A172 (cell line): ENCODE measurements around the gene LLGL1. TPM values are rescaled to one million over a fixed set of nuclear protein-coding genes. Genes with fewer than 3 reads are reported as not detected.

Experiments
- DNase-seq: peaks from one replicate; pipeline ENCODE4 v3.0.0-alpha.2; 2015; ENCODE audit warnings: low spot score
- total RNA-seq: library from RNA; depleted of rRNA; stranded (reverse); fragments of >200 nt; shearing (Covaris generic); gene quantifications from 2 replicates; pipeline ENCODE4 v1.2.3, GENCODE V29; 2014

Gene LLGL1
- total RNA-seq, 1 experiment from 2014 or later: 47.2 TPM

DNA sequence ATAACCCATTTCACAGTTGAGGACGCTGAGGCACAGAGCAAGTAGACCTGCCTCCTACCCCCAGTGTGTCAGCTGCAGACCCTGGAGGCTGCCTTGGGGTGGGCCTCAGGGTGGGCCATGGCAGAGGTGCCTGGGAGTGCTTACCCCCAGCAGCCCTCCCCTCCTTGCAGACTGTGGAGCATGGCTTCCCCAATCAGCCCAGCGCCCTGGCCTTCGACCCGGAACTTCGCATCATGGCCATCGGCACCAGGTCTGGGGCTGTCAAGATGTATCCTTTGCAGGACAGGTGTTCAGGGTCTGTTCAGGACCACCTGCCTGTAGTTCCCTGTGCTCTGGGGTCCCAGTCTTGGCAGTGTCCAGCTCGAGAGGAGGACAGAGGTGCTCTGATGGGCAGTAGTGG, 4.3 kb downstream of the LLGL1 start:
- no peak for DNase-seq

DNA sequence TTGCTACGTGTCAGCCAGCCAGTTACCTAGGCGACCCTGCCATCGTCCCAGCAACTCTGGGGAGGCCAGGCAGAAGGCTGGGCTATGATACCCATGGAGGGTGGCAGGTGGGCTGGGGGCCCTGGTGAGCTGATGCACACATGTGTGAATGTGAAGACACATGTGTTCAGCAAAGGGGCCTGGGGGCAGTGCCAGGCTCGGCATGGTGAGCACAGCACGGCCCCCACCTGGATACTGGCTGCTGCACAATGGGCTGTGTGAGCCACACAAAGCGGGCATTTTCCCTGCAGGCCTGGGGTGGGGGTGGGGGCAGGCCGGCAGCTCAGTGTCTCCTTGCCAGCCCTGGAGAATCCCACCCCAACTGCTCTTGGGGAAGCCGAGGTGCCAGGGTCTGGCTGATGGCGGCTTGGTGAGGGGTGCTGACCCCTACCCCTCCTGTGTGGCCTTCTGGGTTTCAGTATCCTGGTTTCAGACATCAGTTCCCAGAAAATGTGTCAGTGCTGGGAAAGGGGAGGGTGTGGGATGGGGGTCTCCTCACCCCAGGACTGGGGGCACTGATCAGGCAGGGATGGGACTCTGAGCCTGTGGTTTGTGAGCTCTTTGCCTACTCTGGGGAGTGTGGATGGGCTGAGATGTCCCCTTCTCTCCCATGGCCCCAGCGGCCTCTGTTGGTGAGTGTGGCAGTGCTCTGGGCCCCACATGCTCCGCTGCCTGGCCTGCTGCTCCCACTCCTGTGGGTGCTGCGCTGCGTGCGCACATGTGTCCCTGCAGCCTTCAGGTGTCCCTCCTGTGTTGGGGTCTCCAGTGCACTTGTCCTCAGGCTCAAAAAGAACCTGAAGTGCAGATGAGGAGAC, 5.1 kb downstream of the LLGL1 start:
- DNase-seq: no peak

DNA sequence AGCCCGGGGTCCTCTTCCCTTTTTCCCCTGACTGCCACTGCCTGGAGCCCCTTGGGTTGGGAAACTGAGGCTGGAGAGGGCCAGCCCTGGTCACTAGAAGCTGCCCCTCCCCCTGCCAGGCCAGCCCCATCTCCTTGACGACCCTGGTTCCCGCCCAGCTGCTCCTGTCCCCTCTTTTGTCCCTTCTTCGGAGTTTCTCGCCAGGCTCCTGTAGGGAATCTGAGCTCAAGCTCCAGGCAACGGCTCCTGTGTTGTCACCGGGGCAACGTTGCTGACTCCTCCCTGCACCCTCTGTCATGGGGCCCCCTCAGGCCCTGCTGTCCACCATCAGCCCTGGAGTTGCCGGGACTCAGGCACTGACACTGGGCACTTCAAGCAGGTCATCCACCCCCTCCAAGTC, 5.7 kb downstream of the LLGL1 start:
- DNase-seq: no peak

DNA sequence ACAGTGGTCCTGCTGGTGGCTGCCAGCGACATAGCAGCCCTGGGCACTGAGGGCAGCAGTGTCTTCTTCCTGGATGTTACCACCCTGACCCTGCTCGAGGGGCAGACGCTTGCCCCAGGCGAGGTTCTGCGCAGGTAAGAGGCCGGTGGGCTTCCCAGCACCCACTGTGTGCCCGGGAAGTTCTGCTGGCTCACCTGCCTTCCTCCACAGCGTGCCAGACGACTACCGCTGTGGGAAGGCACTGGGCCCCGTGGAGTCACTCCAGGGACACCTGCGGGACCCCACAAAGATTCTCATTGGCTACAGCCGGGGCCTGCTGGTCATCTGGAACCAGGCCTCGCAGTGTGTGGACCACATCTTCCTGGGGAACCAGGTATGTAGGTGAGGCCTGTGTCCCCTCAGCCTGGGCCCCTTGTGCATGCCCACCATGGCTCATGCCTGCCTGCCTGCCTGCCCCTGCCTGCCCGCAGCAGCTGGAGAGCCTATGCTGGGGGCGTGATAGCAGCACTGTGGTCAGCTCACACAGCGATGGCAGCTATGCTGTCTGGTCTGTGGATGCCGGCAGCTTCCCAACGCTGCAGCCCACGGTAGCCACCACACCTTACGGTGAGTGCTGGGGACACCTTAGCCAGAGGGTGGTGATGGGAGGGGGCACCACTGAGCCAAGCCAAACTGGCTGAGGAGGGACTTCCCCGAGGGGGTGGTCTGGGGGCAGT, 8.5 kb downstream of the LLGL1 start:
- no peak for DNase-seq

DNA sequence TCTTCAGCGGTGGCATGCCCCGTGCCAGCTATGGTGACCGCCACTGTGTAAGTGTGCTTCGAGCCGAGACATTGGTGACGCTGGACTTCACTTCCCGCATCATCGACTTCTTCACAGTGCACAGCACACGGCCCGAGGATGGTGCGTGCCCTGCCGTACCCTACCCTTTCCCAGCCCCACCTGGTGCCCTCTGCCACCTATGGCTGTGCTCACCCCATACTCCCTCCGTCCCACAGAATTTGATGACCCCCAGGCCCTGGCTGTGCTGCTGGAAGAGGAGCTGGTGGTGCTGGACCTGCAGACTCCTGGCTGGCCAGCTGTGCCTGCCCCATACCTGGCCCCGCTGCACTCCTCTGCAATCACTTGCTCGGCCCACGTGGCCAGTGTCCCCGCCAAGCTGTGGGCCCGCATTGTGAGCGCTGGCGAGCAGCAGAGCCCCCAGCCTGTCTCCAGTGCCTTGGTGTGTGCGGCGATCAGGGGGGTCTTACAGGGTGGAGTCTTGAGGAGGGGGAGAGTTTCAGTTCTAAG, 9.5 kb downstream of the LLGL1 start:
- DNase-seq: no peak

DNA sequence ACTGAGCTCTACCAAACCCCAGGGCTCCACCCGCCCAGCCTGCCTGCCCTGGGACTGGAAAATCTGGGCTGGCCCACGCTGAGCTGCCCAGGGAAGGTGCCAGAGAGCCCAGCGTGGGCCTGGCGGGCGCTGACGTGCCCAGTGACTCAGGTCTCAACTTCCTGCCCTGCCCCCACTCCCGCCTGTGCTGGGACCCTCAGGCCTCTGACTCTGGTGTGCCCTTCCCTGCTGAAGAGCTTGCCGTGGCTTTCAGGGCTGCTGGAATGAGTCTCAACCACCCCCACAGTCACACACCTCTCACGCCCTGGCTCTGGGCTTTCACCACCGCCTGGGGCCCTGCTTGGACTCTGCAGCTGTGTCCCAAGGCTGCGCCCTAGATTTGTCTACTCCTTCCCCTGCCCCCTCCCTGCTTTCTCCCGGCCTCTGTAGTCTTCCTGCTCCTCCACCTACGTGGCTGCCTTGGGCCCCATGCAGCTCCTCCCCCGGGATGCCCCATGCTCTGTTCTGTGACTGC, 10.4 kb downstream of the LLGL1 start:
- peak; percentile 84 for DNase-seq

DNA sequence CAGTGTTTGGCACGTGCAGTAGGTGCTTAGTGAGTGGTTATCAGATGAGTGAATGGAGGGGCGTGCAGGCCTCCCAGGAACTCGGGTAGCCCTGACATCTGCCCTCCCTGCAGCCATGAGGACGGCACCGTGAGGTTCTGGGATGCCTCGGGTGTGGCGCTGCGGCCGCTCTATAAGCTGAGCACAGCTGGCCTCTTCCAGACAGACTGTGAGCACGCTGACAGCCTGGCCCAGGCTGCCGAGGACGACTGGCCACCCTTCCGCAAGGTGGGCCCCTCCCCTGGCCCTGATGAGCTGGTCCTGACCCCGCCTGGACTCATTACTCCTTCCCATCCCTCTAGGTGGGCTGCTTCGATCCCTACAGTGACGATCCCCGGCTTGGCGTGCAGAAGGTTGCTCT, 11.1 kb downstream of the LLGL1 start:
- DNase-seq: no peak

DNA sequence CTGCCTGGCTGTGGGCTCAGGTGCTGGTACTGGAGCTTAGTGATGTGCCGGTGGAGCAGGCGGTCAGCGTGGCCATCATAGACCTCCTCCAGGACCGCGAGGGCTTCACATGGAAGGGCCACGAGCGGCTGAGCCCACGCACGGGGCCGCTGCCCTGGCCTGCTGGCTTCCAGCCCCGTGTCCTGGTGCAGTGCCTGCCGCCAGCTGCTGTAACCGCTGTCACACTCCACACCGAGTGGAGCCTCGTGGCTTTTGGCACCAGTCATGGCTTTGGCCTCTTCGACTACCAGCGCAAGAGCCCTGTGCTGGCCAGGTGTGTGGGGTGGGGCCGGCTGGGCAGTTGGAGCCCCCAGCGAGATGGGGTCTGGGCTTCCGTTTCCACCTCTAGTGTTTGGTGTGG, 12.0 kb downstream of the LLGL1 start:
- DNase-seq: no peak

DNA sequence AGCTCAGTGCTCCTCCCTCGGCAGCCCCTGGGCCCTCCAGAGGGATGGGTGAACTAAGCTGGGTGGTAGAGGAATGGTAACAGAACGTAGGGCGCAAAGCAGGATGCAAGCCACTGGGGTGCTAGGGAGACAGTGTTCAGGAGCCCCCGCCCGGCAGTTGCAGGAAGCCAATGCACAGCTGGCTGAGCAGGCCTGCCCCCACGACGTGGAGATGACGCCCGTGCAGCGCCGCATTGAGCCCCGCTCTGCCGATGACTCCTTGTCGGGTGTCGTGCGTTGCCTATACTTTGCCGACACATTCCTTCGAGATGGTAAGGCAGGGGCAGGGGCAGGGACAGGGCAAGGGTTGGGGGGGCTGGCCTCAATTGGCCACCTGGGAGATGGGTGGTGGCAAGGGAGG, 12.9 kb downstream of the LLGL1 start:
- no peak for DNase-seq

DNA sequence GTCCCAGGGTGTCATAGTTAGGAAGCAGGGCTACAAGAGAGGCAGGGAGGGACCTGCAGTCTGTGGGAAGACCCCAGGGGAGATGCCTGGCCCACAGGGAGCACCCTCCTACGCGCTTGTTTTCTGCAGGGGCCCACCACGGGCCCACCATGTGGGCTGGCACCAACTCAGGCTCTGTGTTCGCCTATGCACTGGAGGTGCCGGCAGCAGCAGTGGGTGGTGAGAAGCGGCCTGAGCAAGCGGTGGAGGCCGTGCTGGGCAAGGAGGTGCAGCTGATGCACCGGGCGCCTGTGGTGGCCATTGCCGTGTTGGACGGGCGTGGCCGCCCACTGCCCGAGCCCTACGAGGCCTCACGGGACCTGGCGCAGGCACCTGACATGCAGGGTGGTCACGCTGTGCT, 15.0 kb downstream of the LLGL1 start:
- DNase-seq: no peak

DNA sequence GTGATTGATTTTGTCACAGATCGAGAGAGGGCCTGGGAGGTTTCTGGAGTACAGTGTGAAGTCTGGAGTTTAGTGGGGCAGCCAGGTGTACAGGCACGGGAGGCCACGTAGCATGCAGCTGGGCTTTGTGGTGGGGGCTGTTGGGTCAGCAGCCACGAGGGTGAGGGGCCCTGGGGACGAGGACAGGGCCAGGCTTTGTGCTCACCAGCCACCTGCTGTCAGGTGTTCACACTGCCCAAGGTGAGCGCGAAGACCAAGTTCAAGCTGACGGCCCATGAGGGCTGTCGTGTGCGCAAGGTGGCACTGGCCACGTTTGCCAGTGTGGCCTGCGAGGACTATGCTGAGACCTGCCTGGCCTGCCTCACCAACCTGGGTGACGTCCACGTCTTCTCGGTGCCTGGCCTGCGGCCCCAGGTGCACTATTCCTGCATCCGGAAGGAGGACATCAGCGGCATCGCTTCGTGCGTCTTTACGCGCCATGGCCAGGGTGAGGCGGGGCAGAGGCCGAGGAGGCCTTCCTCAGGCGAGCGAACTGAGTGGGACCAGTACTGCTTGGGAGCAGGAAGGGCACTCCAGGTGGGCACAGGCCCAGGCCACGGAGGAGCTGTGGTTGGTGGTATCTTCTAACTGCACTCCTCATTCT, 15.9 kb downstream of the LLGL1 start:
- DNase-seq: no peak

DNA sequence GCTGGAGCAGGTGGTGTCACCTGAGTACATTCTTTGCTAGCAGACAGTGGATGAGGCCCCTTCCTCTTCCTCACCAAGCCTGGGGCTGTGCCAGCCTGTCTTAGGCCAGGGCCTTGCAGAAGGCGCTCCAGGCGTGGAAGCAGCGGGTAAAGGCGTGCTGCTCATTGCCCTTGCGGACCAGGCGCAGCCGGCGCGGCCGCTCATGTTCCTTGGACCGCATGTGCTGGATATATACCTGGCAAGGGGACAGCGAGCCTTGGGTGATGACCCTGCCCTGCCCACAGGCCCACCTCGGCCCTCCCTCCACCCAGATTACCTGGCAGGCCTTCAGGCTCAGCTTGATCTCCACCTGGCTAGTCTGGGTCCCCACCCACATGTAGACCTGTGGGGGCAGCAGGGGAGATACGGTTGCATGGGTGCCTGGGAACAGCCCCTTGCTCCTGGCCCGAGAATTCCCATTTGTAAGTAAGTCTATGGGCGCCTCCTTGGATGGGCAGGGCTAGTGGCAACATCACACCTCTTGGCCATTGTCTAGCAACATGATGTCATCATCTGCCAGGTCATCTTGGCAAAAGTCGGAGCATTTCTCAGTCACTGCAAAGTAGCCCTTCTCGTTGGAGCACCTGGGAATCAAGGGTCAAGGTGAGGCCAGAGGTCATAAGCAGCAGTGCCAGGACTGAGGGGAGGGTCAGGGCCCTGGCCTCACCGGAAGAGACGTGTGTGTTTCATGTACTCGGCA, 19.8 kb downstream of the LLGL1 start:
- DNase-seq: no peak

DNA sequence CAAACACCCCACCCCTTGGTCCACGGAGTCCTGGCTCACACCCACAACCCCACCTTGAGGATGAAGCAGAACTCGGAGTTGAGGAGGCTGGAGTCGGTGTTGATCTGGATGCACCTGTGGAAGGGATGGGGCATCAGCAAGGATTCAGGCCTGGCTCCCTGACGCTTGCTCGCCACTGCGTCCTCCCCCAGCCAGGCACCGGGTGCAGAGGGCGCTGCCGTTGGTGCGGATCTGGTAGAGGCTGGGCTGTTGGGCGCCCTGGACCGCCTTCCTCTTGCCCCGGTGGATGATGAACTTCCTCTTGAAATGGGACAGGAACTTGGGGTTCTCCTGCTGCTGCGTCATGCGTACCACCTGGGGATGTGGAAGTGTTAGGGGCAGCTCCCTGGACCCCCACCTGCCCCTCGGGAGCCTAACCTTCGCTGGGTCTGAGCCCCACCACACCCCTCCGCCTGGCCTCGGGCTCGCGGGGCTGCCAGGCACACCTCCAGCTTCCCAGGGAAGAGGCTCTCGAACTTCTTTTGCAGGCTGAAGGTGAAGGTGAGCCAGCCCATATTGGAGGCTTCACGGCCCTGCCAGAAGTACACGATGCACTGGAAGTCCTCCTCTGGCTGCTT, 20.8 kb downstream of the LLGL1 start:
- no peak for DNase-seq

DNA sequence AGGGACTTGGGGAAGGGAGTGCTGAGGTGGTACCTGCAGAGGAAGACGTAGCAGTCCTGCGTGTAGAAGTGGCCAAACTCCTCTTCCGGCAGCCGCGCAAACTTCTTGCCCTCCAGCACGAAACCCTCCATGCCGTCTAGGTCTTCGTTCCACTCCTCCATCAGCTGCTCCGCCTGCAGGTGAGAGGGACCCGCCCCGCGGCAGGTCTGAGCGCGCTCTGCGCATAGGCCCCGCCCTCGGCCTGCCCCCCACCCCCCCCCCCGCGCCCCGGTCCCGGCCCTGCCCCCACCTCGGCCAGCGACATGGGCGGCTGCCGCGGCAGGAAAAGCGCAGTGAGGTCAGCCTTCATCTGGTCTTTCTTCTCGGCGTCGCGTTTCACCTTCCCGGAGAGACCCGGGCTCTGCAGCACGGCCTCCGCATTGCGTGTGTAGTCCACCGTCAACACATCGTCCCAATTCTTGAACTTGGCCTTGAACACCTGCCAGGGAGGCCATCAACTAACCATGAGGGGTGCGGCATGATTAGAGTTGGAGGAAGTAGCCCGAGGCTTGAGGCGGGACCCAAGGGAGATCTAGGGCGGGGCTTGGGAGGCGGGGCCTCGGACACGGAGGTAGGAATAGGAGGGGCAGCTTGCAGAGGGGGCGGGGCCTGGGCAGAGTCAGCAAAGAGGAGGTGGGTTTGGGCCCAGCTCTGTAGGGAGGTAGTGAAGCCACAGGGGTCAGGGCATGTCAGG, 21.6 kb downstream of the LLGL1 start:
- no peak for DNase-seq

DNA sequence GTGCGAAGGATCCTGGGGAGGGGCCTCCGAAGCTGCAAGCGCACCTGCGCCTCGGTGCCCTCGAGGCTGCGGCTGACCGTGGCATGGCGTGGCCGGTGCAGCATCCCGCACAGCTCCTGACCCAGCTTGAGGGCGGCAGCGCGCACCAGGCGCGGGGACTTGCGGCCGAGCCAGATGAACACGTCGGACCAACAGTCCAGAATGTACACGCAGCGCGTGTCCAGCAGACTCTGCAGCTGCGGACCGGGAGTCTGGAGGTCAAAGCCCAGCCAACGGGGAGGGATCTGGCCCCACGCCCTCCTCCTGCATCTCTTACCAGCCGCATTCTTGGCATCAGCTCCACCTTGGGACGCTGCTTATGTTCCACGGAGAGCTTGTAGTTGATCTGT, 22.2 kb downstream of the LLGL1 start:
- DNase-seq: no peak

DNA sequence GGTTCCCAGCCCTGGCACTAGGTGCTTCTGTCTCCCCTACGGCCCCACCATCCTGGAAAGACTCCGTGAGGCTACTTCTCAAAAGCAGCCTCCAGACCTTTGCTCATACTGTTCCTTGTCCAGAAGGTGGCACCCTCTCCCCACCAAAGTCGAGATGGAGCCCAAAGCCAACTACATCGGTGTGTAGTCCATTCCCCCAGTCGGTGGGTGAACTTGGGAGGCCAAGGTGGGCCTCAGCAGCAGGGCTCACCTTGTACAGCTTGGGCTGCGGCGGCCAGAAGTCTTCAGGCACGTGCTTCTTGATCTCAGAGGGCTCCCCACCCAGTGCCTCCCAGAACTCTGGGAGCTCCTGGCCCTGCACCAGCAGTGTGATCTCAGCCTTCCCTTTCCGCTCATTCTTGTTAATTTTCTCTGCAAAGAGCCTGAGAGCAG, 22.9 kb downstream of the LLGL1 start:
- DNase-seq: peak; percentile 71

DNA sequence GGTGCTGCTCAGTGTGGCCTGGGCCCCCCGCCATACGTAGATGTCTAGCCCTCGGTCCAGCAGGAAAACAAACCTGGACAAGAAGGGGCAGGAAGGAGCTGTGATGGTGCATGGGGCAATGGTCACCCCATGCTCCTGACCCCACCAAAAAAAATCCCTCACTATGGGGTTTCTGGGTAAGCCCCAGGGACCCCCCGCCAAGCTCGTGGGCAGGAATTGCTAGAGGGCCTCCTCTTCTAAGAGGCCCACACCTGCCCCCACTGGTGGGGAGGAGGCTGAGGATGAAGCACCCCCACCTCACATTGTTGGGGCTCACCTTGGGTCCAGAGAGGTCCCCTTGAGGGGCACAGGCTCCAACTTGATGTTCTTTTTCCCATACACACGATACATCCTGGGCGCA, 23.4 kb downstream of the LLGL1 start:
- DNase-seq: no peak

DNA sequence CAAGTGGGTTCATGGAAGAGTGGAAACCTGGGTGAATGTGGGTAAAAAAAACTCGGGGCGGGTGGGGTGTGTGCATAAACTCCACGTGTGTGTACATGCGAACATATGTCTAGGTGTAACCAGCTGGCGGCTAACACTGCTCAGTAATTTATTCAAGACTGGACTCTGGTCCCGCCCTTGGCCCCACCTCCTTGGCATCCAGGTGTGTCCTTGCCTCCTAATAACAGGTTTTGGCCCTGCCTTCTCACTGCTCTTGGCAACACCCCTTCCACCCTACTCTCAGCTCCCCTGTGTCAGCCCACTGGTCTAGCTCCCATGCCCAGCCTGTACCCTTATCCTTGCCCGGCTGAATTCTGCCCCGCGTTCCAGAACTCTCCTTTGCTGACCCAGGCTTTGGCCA, 24.8 kb downstream of the LLGL1 start:
- DNase-seq: no peak

DNA sequence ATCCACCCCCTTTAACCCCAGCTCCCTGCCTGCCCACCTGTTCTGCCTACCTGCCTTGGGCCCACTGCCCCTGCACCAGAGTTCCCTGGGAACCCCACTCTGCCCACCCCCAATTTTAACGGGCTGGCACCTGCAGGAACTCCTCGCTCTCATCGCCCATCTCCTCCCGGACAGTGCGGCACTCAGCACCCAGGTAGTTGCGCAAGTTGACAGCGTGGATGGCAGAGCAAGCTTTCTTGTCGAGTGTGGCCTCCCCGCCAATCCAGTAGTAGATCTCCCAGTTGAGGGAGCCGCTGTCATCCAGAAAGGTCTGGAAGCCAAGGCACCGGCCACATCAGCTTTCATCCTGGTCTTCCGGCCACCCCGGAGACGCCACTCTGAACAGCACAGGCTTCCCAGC, 25.3 kb downstream of the LLGL1 start:
- DNase-seq: no peak

DNA sequence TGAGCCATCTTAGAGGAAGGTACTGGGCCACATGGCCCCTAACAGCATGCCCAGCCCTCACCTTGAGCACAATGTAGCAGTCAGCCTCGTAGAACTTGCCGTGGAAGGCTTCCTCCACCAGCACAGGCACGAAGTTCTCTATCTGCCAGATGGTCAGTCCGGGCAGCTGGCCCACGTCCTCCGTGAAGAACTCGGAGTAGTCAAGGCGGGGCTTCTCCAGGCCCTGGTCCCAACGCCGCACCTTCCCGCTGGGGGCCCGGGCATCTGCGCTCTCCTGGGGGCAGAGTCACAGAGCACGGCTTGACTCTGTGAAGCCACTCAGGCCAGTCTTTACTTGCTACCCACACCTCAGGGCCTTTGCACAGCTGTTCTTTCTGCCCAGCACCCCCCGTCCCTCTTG, 25.8 kb downstream of the LLGL1 start:
- DNase-seq: no peak

DNA sequence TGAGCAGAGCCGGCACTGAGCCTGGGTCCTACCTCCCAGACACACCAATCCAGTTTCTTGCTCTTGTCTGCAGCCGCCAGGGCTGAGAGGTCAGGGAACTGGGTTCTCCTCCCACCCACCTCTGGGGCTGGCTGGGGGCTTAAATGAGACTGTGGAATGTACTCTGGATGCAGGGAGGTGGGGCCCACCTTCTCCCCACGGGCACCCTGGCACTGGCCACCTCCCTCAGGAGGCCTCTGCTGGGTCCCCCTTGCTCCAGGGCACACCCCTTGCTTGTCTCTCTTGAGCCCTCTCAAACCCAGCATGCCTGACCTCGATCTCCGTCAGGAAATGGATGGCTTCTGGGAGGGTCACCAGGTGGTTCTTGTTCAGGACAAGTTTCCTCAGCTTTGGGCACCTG, 26.7 kb downstream of the LLGL1 start:
- no peak for DNase-seq
